22Rv1 (cell line): Measurements from ENCODE around the gene FAM47E.

ENCODE experiments used
- CTCF ChIP-seq: fragments of 450-650 bp; IDR thresholded peaks from 2 replicates; pipeline ENCODE4 v1.5.1; 2017; ENCODE audit warnings: mild to moderate bottlenecking
- ZFX ChIP-seq: fragments of 450-650 bp; IDR thresholded peaks from 2 replicates; pipeline ENCODE4 v1.6.1; 2017; ENCODE audit warnings: antibody characterized with exemption, borderline replicate concordance

- TF ChIP-seq CTCF, result no peak
- TF ChIP-seq ZFX, result no peak
Measured at GRCh38 chr4:76325072-76325471, 73.6 kb downstream of the FAM47E start.
